Fibroblast of skin of scalp (primary cell): ENCODE measurements around the gene MAL.

Source experiments
- DNase-seq: peaks from one replicate; pipeline ENCODE4 v3.0.0-alpha.2; 2013

Gene MAL

DNA sequence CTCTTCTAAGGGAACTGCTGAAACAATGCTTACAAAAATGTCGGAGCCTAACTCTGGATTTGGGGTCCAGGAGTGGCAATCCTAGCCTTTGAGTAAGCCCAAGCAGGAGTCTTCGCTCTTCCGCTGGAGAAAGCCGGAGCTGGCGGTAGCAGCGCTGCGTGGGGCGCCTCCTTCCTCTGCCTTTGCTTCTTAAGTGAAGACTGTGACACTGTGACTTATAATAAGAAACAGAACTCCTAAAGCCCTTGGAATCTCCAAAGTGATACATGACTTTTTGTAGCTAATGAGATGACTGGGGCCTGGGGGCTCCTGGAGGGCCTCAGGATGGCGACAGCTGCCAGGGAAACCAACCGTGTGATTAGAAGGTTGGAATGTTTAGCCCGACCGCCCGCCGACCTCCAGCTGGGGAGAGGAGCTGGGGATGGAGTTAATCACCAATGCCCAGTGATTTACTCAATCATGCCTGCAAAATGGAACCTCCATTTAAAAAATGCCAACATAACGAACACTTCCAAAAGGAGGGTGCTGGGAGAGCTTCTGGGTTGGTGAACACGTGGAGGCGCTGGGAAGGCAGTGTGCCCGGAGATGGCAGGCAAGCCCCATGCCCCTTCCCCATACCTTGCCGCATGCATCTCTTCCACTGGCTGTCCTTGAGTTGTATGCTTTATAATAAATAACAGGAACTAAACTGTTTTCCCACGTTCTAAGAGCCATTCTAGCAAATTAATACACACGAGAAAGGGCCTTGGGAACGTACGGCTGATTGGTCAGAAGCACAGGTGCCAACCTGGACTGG, 29.0 kb upstream of the MAL start:
- peak; percentile 29 for DNase-seq

- DNase-seq: no peak
Observed at GRCh38 chr2:94997981-94998930, 27.3 kb upstream of the MAL start.

GRCh38 chr2:94999431-94999883, 26.1 kb upstream of the MAL start:
- no peak for DNase-seq

DNA sequence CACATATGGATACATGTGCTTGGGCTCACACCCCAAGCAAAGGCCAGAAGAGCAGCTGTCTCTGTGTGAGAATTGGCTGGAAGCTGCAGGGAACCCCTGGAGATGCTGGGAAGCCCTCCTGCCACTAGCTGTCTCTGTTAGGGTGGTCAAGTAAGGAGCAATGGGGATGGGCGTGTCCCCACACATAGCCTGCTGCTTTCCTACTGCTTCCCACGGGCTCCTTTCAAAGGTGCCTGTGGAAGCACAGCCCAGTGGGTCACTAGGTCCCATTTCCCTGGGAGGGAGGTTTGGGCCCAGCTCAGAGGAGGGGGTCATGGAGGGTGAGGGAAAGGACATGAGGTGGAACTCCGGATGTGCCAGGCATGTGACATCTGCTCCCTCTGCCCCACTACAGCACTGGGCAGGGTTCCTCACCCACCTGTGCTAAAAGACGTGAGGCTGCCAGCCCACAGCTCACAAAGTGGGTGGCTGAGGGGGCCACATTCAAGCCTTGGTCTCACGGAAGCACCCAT, 24.4 kb upstream of the MAL start:
- DNase-seq: no peak

GRCh38 chr2:95001701-95002100, 23.8 kb upstream of the MAL start:
- DNase-seq: no peak

GRCh38 chr2:95002498-95002897, 23.0 kb upstream of the MAL start:
- DNase-seq: no peak

GRCh38 chr2:95004287-95004686, 21.2 kb upstream of the MAL start:
- no peak for DNase-seq

DNA sequence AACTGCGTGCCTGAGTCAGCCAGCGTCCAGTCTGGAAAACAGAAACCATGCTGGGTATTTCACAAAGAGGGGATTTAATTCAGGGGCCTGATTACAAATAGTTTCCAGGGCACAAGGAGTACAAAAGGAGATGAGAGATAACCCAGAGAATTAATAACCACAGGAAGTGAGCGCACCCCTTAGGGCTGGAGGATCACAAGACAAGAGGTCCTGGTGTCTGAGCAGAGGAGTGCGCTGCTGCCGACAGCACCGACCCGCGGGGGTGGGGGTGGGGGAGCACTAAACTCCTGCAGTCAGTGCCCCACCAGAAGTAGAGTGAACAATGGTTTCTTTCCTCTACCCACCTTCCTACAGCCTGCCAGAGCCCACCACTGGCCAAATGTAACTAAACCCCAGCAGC, 20.8 kb upstream of the MAL start:
- no peak for DNase-seq

DNA sequence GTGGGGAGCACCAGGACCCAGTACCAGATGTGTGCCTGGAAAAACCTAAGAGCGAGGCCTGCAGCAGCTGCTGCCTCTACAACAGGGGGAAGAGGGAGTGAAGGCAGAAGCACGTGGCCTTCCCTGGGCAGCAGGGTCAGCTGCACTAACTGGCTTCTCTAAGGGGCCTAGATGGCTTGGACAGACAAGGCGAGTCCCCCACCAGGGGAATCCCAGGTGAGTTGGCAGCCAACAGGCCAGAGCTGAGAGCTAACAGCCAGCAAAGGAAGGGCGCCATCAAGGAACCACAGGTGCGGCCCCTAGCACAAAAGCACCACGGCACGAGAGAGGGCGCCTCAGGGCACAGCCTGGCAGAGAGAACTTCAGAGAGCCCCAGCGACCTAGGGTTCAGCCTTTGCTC, 19.8 kb upstream of the MAL start:
- no peak for DNase-seq

DNA sequence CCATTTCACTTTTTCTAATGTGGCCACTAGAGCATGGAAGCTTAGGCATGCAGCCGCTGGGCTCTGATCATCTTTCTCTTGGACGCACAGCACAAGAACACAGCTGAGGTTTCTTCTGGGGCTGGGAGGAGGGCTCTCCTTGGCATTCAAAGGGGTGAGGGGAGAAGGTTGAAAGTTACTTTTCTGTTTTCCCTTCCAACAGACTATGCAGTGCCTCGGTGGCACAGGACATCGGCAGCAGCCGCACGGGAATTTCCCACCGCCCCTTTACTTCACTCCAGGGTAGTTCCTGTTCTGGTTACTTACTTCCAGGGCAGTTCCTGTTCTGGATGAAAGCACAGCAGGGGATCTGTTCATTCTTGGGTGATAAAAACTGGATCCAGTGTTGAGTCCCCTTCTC, 18.9 kb upstream of the MAL start:
- DNase-seq: no peak

- no peak for DNase-seq
Observed at GRCh38 chr2:95007031-95007609, 18.4 kb upstream of the MAL start.

- DNase-seq: no peak
Observed at GRCh38 chr2:95007822-95008221, 17.7 kb upstream of the MAL start.

DNA sequence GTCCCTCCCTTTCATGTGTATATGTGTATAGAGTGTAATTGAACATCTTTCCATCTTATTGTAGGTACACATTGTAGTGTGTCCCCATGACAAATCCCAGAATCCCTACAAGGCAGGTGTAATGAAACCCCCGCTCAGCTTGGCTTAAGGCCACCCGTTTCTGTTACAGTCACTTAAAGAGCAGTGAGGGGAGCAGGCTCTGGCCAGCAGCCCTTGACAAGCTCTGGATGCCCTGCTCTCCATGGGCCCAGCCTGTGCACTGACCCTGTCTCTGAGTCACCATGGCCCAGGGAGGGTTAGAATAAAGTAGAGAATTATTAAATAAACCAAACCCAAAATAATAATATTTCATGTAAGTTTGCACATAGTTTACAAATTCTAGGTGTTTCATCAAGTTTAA, 17.2 kb upstream of the MAL start:
- no peak for DNase-seq

DNA sequence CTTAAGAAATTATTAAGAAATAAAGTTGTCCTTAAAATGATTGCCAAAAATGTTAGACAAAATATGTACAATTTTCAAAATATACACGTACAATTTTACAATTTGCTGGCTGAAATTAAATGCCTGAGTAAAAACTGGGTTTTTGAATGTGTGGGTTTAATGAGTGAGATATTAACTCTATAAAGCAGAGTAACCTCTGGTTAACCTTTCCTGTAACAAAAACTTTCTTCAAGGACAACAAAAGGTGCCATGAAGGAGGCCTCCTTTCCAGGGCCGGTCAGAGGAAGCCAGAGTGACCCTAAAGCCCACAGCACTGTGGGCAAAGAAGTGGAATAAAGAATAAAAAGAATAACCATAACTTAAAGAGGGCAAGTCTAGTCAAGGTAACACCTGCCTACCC, 16.5 kb upstream of the MAL start:
- no peak for DNase-seq

DNA sequence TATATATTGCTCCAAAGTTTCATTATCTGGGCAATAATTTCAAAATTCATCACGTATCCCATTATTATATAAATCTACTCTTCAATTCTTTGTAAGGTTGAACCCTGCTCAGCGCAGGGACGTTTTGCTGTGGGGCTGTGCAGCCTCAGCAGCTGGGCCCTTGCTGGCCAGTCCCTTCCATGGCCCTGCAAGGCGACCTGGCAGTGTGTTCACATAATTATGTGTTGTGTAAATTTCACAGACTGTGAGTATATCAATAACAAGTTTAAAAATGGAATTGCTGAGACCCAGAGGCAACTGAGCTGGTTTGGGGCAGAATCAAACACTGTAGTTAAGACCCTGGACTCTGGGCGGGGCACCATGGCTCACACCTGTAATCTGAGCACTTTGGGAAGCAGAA, 16.1 kb upstream of the MAL start:
- no peak for DNase-seq

- DNase-seq: no peak
Observed at GRCh38 chr2:95010126-95010525, 15.4 kb upstream of the MAL start.

DNA sequence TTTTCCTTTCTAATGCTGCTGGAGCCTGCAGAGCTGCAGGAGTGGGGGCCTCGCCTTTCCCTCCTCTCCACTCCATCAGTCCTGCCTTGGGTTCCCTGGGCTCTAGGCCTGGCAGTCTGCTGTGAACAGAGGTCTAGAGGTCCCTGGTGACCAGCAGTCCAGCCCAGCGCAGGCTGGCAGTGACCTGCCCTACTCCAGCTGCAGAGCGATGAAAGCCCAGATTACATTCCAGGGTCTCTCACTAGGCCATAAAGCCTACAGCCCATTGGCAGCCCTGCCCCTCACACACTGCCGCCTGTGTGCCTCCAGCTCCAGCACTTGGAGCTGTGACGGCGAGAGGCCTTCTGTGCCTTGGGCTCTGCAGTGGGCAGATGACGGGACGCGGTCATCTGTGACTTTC, 14.8 kb upstream of the MAL start:
- no peak for DNase-seq

DNA sequence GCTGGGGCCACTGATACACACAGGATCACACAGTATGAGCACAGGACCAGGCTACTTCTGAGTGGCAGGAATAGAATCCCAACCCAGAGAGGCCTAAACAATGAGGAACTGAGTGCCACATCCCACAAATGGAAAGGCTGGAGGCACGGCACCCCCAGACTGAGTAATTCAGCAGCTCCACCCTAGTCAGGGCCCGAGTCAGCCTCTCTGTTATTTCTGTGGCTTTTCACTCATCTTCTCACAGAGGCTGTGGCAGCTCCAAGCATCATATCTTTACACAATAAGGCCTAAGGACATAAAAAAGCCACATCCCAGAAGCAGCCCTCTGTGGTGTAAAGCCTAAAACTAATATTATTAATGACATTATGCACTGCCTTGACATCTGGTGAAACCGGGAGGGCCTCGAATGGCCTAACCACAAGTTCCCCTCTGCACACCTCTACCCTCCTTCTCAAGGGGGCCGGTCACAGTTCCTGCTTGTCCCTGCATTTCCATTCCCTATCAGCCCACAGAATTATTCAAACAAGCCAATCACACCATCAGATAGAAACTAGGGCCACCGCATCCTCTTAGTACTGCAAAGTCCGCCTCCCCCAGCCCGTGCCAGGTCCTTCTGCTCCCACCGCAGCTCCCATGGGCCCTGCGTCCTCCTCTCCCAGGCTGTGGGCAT, 12.5 kb upstream of the MAL start:
- no peak for DNase-seq

GRCh38 chr2:95013726-95014125, 11.8 kb upstream of the MAL start:
- no peak for DNase-seq

- no peak for DNase-seq
Observed at GRCh38 chr2:95014126-95014708, 11.3 kb upstream of the MAL start.

DNA sequence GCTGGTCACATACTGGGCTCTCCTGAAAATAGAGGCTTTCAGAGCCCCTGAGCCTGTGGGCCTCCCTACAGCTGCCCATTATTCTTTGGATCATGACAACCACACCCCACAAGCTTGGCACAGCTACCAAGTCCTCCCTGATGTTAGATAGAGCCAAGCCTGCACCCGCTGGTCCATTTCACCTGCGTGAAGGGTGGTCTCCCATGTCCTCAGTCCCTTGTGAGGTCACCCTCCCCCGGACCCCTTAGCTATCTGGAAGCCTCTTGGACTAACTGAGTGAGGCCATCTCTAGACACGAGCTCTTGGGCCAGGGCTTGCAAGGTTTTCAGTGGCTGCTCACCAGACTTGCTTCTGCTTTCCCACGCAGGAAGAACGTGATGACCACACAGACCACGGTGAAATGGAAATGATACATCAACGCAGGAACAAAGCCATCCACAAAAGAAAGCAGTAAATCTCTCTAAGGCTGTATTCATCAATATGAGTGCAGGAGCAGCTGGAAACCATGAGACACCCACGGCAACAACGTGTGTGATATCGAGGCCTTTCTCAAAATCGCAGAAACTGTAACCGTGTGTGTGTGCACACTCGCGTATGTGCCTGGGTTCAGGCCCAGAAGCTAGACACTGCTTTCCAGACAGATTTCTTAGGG, 10.1 kb upstream of the MAL start:
- DNase-seq: no peak

DNA sequence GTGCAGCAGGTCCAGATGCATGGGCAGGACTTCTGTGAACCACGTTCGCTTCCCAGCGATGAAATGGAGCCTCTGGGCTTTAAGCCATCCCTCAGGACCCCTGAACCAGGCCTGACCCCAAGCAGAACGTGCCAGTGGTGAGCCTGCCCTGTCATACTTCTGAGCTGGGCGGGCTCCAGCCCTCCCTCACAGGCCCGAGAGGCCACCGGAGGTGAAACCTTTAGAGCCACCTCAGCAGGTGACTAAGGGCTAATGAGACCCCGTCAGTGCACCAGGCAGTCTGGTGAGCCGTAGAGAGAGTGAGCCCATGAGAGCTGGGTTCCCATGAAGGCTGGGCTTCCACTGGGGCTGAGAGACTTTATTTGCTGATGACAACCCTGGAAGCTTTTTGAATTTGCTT, 8.9 kb upstream of the MAL start:
- no peak for DNase-seq
